ENCODE data around the gene IRS1.

DNA sequence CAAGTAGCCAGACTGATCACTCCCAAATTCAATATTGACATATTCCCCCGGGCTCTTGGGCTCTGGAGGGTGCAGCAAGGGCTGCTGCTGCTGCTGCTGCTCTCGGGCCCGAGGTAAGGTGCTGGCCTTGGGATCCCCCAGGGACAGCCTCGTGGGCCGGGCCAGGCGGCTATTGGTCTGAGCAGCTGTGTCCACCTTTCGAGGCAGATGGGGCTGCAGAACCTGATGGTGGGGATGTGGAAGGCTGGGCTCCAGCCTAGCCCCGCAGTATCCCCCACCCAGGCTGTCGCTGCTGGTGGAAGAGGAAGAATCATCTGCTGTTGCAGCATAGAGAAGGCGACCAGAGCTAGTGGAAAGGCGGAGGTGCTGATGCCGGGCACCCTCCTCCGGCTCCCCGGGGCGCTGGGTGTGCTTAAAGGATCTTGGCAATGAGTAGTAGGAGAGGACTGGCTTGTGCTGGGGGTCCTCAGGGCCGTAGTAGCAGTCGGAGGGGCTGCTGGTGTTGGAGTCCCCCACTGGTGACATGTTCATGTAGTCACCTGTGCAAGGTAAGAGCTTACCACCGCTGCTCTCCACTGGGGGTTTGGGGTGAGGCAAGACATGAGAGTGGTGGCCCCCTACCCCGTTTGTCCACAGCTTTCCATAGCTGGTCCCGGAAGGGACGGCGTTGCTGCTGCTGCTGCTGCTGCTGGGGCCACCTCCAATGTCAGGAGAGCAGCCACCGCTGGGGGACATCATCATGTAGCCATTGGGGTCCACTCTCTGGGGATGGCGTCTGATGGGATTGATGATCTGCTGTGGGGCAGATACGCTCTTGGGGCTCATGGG lies 3.4 kb downstream of the IRS1 start:
- TF ChIP-seq USF2 (IDR thresholded peaks at IDR 0.05; ENCODE audit: low read depth, low read length) (no peak), CTCF (conservative IDR thresholded peaks at IDR 0.05; ENCODE audit: low read depth, low read length) (no peak), RFX5 (IDR thresholded peaks at IDR 0.05; ENCODE audit: low read depth, low read length) (no peak), CHD1 (IDR thresholded peaks at IDR 0.05; ENCODE audit: low read depth, low read length) (no peak)

All from IMR-90 (cell line).